HepG2 (cell line): Measurements from ENCODE around the gene NMRAL1. TPM values are rescaled to one million over a fixed set of nuclear protein-coding genes. Genes with fewer than 3 reads are reported as not detected.

Experiments used
- DMAP1 ChIP-seq: IDR thresholded peaks from 2 replicates; pipeline ENCODE4 v1.6.1; 2016
- DNMT1 ChIP-seq: sonication (generic); formaldehyde crosslinking; IDR thresholded peaks from 2 replicates; pipeline ENCODE4 v1.5.1; 2020; ENCODE audit warnings: mild to moderate bottlenecking, missing genetic modification reagents
- FOXA1 ChIP-seq, 2 experiments: fragments of 450-650 bp in 1 of 2; sonication (generic) in 1 of 2; formaldehyde crosslinking in 1 of 2; IDR thresholded peaks; 2 replicates each; pipeline versions ENCODE4 v1.4.0 to v1.6.1; 2016 to 2020; ENCODE audit warnings: missing genetic modification reagents in 1 of 2
- HOXA5 ChIP-seq: sonication (generic); formaldehyde crosslinking; IDR thresholded peaks from 2 replicates; pipeline ENCODE4 v1.4.0; 2020; ENCODE audit warnings: missing genetic modification reagents
- NCOA5 ChIP-seq: sonication (generic); formaldehyde crosslinking; IDR thresholded peaks from 2 replicates; pipeline ENCODE4 v1.4.0; 2020; ENCODE audit warnings: missing genetic modification reagents
- PRPF4 ChIP-seq: fragments of 200-400 bp; formaldehyde crosslinking; IDR thresholded peaks from 2 replicates; pipeline ENCODE4 v1.6.1; 2016; ENCODE audit warnings: low read length, low read depth; ENCODE audit not compliant: poor library complexity, severe bottlenecking
- RFX1 ChIP-seq: fragments of 450-650 bp; IDR thresholded peaks from 2 replicates; pipeline ENCODE4 v1.6.1; 2017
- SRSF9 ChIP-seq: fragments of 200-400 bp; formaldehyde crosslinking; IDR thresholded peaks from 2 replicates; pipeline ENCODE4 v1.6.1; 2018; ENCODE audit warnings: borderline replicate concordance, mild to moderate bottlenecking, low read depth, low read length; ENCODE audit not compliant: insufficient read depth, poor library complexity, severe bottlenecking
- ZFP90 ChIP-seq: sonication (generic); formaldehyde crosslinking; IDR thresholded peaks from 2 replicates; pipeline ENCODE4 v1.8.0; 2022; ENCODE audit warnings: missing genetic modification reagents, mild to moderate bottlenecking, inconsistent platforms, borderline replicate concordance
- ZNF138 ChIP-seq: sonication (generic); formaldehyde crosslinking; IDR thresholded peaks from 2 replicates; pipeline ENCODE4 v1.5.0; 2020; ENCODE audit warnings: mild to moderate bottlenecking, low read depth, missing genetic modification reagents
- ZNF17 ChIP-seq: sonication (generic); formaldehyde crosslinking; IDR thresholded peaks from 2 replicates; pipeline ENCODE4 v1.5.0; 2020; ENCODE audit warnings: mild to moderate bottlenecking, missing genetic modification reagents
- polyA plus RNA-seq, 8 experiments: library from polyadenylated mRNA; depleted of rRNA in 3 of 8; stranded (reverse) in 7 of 8; unstranded in 1 of 8; fragments of >200 nt; fragmentation: Illumina TruSeq in 4 of 8; extraction: Trizol in 4 of 8; gene quantifications; 2 replicates each; pipeline versions ENCODE4 v1.2.1 to v1.2.3, GENCODE V29; 2011 to 2016; ENCODE audit warnings: low read depth in 4 of 8, missing spikeins in 1 of 8, mixed read lengths in 1 of 8; ENCODE audit not compliant: insufficient read depth in 1 of 8
- total RNA-seq, 5 experiments: library from RNA; depleted of rRNA; stranded (reverse); fragments of >200 nt; fragmentation: Illumina TruSeq; extraction: Trizol; gene quantifications; 2 replicates each; pipeline ENCODE4 v1.2.3, GENCODE V29; 2016; ENCODE audit warnings: low read depth in 1 of 5
- TF ChIP-seq, protein P1 (sequence below): sonication (generic); formaldehyde crosslinking; IDR thresholded peaks from 2 replicates; pipeline ENCODE4 v1.4.0; 2020; ENCODE audit warnings: mild to moderate bottlenecking, missing genetic modification reagents
- TF ChIP-seq, protein P2 (sequence below): IDR thresholded peaks from 2 replicates; pipeline ENCODE4 v1.6.1; 2016; ENCODE audit warnings: control low read depth
- TF ChIP-seq, protein P3 (sequence below): sonication (generic); formaldehyde crosslinking; IDR thresholded peaks from 2 replicates; pipeline ENCODE4 v1.4.0; 2020; ENCODE audit warnings: missing genetic modification reagents
- TF ChIP-seq, protein P4 (sequence below): sonication (generic); formaldehyde crosslinking; IDR thresholded peaks from 2 replicates; pipeline ENCODE4 v1.4.0; 2020; ENCODE audit warnings: missing genetic modification reagents
- TF ChIP-seq, protein P5 (sequence below): sonication (generic); formaldehyde crosslinking; IDR thresholded peaks from 2 replicates; pipeline ENCODE4 v1.5.0; 2020; ENCODE audit warnings: mild to moderate bottlenecking, missing genetic modification reagents, moderate library complexity

The NMRAL1 gene
- total and polyA plus RNA-seq, 2 of the 13 experiments (the other 11 are each of a cell fraction or from before 2014, with no cell fraction given), result 30.8 to 33.1 TPM

DNA sequence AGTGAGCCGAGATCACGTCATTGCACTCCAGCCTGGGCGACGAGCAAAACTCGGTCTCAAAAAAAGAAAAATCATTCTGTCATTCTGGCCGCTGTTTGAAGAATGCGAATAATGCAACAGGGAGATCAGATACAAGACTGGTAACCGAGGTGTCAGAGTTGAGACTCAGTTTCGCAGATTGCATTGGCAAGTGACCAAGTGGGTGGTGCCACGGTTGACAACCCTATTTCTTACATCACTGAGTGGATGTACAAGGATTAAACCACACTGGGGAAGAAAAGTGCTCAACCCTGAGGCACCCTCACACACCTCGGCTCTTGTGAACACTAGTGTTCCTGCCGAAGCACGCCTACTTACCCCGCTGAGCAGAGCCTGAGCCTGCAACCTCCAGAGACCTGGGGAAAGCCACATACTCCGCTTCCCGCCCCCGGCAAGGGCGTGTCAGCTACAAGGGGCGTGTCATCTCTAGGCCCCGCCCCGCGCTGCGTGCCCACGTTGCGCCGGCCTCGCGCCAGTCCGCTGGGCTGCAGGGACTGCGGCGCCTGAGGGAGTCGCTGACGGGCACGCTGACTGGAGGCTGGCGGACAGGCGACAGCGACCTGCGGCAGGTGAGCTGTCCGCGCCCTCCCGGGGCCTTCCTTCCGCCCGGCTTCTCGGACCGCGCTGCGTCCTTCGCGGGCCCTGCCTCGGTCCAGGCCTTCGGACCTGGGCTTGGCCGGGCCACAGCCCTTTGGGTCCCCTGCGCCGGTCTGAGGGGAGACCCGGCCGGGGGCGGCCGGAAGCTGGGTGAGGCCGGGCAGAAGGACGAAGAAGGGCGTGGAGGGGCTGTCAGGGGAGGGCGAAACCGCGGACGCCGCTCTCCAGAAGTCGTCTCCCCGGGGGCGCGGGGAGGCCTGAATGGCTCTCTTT lies 1.7 kb upstream of the NMRAL1 start, which contains the start of gene HMOX2 (continued):
- TF ChIP-seq, protein P1, sequence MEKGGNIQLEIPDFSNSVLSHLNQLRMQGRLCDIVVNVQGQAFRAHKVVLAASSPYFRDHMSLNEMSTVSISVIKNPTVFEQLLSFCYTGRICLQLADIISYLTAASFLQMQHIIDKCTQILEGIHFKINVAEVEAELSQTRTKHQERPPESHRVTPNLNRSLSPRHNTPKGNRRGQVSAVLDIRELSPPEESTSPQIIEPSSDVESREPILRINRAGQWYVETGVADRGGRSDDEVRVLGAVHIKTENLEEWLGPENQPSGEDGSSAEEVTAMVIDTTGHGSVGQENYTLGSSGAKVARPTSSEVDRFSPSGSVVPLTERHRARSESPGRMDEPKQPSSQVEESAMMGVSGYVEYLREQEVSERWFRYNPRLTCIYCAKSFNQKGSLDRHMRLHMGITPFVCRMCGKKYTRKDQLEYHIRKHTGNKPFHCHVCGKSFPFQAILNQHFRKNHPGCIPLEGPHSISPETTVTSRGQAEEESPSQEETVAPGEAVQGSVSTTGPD (CRISPR knock-in tag), result no peak
- peak; percentile 97; the same call in 1 of the 2 replicates for TF ChIP-seq DNMT1 (CRISPR knock-in tag)
- TF ChIP-seq, protein P2, sequence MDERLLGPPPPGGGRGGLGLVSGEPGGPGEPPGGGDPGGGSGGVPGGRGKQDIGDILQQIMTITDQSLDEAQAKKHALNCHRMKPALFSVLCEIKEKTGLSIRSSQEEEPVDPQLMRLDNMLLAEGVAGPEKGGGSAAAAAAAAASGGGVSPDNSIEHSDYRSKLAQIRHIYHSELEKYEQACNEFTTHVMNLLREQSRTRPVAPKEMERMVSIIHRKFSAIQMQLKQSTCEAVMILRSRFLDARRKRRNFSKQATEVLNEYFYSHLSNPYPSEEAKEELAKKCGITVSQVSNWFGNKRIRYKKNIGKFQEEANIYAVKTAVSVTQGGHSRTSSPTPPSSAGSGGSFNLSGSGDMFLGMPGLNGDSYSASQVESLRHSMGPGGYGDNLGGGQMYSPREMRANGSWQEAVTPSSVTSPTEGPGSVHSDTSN, result 0 out of 2 replicates have a peak, but pooled peaks have one; percentile 42
- TF ChIP-seq NCOA5 (CRISPR knock-in tag), result no peak
- TF ChIP-seq, protein P3, sequence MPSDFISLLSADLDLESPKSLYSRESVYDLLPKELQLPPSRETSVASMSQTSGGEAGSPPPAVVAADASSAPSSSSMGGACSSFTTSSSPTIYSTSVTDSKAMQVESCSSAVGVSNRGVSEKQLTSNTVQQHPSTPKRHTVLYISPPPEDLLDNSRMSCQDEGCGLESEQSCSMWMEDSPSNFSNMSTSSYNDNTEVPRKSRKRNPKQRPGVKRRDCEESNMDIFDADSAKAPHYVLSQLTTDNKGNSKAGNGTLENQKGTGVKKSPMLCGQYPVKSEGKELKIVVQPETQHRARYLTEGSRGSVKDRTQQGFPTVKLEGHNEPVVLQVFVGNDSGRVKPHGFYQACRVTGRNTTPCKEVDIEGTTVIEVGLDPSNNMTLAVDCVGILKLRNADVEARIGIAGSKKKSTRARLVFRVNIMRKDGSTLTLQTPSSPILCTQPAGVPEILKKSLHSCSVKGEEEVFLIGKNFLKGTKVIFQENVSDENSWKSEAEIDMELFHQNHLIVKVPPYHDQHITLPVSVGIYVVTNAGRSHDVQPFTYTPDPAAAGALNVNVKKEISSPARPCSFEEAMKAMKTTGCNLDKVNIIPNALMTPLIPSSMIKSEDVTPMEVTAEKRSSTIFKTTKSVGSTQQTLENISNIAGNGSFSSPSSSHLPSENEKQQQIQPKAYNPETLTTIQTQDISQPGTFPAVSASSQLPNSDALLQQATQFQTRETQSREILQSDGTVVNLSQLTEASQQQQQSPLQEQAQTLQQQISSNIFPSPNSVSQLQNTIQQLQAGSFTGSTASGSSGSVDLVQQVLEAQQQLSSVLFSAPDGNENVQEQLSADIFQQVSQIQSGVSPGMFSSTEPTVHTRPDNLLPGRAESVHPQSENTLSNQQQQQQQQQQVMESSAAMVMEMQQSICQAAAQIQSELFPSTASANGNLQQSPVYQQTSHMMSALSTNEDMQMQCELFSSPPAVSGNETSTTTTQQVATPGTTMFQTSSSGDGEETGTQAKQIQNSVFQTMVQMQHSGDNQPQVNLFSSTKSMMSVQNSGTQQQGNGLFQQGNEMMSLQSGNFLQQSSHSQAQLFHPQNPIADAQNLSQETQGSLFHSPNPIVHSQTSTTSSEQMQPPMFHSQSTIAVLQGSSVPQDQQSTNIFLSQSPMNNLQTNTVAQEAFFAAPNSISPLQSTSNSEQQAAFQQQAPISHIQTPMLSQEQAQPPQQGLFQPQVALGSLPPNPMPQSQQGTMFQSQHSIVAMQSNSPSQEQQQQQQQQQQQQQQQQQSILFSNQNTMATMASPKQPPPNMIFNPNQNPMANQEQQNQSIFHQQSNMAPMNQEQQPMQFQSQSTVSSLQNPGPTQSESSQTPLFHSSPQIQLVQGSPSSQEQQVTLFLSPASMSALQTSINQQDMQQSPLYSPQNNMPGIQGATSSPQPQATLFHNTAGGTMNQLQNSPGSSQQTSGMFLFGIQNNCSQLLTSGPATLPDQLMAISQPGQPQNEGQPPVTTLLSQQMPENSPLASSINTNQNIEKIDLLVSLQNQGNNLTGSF (CRISPR knock-in tag), result no peak
- no peak for TF ChIP-seq SRSF9
- no peak for TF ChIP-seq FOXA1 (IDR thresholded peaks at IDR 0.05)
- TF ChIP-seq FOXA1 (CRISPR knock-in tag; IDR thresholded peaks at IDR 0.05), result 0 out of 2 replicates have a peak, but pooled peaks have one; percentile 22
- no peak for TF ChIP-seq RFX1
- TF ChIP-seq, protein P4, sequence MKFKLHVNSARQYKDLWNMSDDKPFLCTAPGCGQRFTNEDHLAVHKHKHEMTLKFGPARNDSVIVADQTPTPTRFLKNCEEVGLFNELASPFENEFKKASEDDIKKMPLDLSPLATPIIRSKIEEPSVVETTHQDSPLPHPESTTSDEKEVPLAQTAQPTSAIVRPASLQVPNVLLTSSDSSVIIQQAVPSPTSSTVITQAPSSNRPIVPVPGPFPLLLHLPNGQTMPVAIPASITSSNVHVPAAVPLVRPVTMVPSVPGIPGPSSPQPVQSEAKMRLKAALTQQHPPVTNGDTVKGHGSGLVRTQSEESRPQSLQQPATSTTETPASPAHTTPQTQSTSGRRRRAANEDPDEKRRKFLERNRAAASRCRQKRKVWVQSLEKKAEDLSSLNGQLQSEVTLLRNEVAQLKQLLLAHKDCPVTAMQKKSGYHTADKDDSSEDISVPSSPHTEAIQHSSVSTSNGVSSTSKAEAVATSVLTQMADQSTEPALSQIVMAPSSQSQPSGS (CRISPR knock-in tag), result peak; percentile 77
- TF ChIP-seq ZNF17 (CRISPR knock-in tag), result no peak
- no peak for TF ChIP-seq PRPF4
- TF ChIP-seq, protein P5, sequence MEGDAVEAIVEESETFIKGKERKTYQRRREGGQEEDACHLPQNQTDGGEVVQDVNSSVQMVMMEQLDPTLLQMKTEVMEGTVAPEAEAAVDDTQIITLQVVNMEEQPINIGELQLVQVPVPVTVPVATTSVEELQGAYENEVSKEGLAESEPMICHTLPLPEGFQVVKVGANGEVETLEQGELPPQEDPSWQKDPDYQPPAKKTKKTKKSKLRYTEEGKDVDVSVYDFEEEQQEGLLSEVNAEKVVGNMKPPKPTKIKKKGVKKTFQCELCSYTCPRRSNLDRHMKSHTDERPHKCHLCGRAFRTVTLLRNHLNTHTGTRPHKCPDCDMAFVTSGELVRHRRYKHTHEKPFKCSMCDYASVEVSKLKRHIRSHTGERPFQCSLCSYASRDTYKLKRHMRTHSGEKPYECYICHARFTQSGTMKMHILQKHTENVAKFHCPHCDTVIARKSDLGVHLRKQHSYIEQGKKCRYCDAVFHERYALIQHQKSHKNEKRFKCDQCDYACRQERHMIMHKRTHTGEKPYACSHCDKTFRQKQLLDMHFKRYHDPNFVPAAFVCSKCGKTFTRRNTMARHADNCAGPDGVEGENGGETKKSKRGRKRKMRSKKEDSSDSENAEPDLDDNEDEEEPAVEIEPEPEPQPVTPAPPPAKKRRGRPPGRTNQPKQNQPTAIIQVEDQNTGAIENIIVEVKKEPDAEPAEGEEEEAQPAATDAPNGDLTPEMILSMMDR (CRISPR knock-in tag), result peak; percentile 80
- no peak; the same call in 1 of the 2 replicates for TF ChIP-seq HOXA5 (CRISPR knock-in tag)
- TF ChIP-seq DMAP1, result peak; percentile 85
- no peak; the same call in 1 of the 2 replicates for TF ChIP-seq ZFP90 (CRISPR knock-in tag)
- peak; percentile 36; the same call in 1 of the 2 replicates for TF ChIP-seq ZNF138 (CRISPR knock-in tag)
